Stimulated activated naive CD4-positive, alpha-beta T cell (primary cell): ENCODE measurements around the gene ORM1.

Experiments
- DNase-seq, 6 experiments: peaks; one replicate each; lab custom pipeline; 2025; lab: John Stamatoyannopoulos, UW

Gene ORM1

GRCh38 chr9:114287763-114288192, 35.1 kb upstream of the ORM1 start:
- DNase-seq, result no peak

GRCh38 chr9:114288193-114289091, 34.5 kb upstream of the ORM1 start:
- DNase-seq, result no peak

GRCh38 chr9:114289106-114289505, 33.8 kb upstream of the ORM1 start:
- no peak for DNase-seq

- no peak for DNase-seq
These were observed 33.1 kb upstream of the ORM1 start for GRCh38 chr9:114289571-114290481.

GRCh38 chr9:114290561-114290986, 32.3 kb upstream of the ORM1 start:
- DNase-seq, result no peak

- DNase-seq, result peak; percentile 20 to 76 (median 54)
These were observed 31.8 kb upstream of the ORM1 start for GRCh38 chr9:114291064-114291474.

- DNase-seq, result no peak
These were observed 30.9 kb upstream of the ORM1 start for GRCh38 chr9:114291886-114292590.

GRCh38 chr9:114294664-114295063, 28.2 kb upstream of the ORM1 start:
- DNase-seq, result no peak

- DNase-seq, result no peak
These were observed 26.6 kb upstream of the ORM1 start for GRCh38 chr9:114296338-114296737.

GRCh38 chr9:114299286-114300152, 23.4 kb upstream of the ORM1 start:
- DNase-seq, result no peak

- no peak for DNase-seq
These were observed 22.6 kb upstream of the ORM1 start for GRCh38 chr9:114300153-114300845.

- DNase-seq, result no peak
These were observed 21.8 kb upstream of the ORM1 start for GRCh38 chr9:114300846-114301797.

- DNase-seq, result no peak
These were observed 20.9 kb upstream of the ORM1 start for GRCh38 chr9:114301798-114302565.

- no peak for DNase-seq
These were observed 20.2 kb upstream of the ORM1 start for GRCh38 chr9:114302727-114303126.

- no peak for DNase-seq
These were observed 19.3 kb upstream of the ORM1 start for GRCh38 chr9:114303571-114303970.

- DNase-seq, result no peak
These were observed 18.9 kb upstream of the ORM1 start for GRCh38 chr9:114303977-114304376.

GRCh38 chr9:114304416-114305188, 18.3 kb upstream of the ORM1 start:
- DNase-seq, result no peak

- DNase-seq, result no peak
These were observed 15.0 kb upstream of the ORM1 start for GRCh38 chr9:114307899-114308267.
